ENCODE measurements around the gene GOLGA3.
"Not testable (repeated sequence)": the region's sequence is repeated elsewhere in the genome, so short reads cannot be mapped to it uniquely, and the experiment has no call there.

GOLGA3 gene

DNA sequence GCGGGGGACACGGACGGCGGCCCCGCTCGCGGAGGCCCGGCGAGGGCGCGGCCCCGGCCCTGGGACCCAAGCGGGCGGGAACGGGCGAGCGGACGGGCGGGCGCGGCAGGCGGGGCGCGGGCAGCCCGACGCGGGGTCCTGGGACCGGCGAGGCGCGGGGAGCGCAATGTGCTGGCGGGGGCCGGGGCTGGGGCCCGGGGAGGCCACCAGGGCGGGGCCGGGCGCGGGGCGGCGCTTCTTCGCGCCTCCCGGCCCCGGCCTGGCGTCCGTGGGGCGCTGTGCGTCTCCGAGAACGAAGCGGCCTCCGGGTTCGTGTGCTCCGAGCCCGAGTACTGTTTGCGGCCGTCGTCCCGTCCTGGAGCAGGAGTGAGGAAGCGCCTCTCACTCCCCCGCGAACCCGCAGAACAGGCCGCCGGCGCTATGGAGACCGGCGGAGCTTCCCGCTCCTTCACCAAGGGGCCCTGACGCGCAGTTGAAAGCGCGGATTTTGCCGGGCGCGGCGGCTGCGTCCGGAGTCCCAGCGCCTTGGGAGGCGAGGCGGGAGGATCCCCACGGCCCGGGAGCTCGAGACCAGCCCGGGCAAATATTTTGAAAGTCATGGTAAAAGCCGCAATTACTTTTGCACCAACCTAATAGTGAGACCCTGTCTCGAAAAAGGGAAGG, 66.6 kb downstream of the GOLGA3 start:
- DNase-seq (ENCODE audit: low spot score) = peak; percentile 97
- in situ Hi-C loops (cut with MboI; ENCODE audit: low sequenced_read_pairs, unreplicated experiment) = no loop called here
- TF ChIP-seq, protein P1, sequence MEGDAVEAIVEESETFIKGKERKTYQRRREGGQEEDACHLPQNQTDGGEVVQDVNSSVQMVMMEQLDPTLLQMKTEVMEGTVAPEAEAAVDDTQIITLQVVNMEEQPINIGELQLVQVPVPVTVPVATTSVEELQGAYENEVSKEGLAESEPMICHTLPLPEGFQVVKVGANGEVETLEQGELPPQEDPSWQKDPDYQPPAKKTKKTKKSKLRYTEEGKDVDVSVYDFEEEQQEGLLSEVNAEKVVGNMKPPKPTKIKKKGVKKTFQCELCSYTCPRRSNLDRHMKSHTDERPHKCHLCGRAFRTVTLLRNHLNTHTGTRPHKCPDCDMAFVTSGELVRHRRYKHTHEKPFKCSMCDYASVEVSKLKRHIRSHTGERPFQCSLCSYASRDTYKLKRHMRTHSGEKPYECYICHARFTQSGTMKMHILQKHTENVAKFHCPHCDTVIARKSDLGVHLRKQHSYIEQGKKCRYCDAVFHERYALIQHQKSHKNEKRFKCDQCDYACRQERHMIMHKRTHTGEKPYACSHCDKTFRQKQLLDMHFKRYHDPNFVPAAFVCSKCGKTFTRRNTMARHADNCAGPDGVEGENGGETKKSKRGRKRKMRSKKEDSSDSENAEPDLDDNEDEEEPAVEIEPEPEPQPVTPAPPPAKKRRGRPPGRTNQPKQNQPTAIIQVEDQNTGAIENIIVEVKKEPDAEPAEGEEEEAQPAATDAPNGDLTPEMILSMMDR (IDR thresholded peaks at IDR 0.05; ENCODE audit: borderline replicate concordance, control extremely low read depth, extremely low read depth, insufficient read depth, missing control alignments) = peak; percentile 44

GRCh38 chr12:132761032-132761920, 67.4 kb downstream of the GOLGA3 start, which contains the start of gene ANKLE2:
Gene ANKLE2, minus strand, starts transcription at chr12:132761832. Its CDS starts 34 bp downstream, at chr12:132761798.
- in situ Hi-C loops (cut with MboI; ENCODE audit: low sequenced_read_pairs, unreplicated experiment) = no loop called here
- peak; percentile 82 for DNase-seq (ENCODE audit: low spot score)
- TF ChIP-seq, protein P1 (IDR thresholded peaks at IDR 0.05; ENCODE audit: borderline replicate concordance, control extremely low read depth, extremely low read depth, insufficient read depth, missing control alignments) = no peak

DNA sequence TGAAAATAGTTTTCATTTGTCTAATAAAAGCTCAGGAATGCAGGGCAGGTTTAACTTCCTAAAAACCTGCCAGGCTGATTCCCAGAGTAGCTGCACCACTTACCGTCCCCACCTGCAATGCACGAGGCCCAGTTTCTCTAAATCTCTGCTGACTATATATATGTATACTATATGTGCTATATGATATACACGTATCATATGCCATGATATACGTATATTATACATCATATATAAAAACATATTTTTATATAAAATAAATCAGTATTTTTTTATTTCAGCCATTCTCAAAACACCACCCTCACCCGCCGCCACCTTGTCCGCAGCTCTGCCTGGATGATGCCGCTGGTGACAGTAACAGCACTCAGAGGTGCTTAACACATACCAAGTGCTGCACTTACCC, 69.3 kb downstream of the GOLGA3 start:
- no peak for DNase-seq (ENCODE audit: low spot score)
- in situ Hi-C loops (cut with MboI; ENCODE audit: low sequenced_read_pairs, unreplicated experiment) = no loop called here
- TF ChIP-seq, protein P1 (IDR thresholded peaks at IDR 0.05; ENCODE audit: borderline replicate concordance, control extremely low read depth, extremely low read depth, insufficient read depth, missing control alignments) = no peak

DNA sequence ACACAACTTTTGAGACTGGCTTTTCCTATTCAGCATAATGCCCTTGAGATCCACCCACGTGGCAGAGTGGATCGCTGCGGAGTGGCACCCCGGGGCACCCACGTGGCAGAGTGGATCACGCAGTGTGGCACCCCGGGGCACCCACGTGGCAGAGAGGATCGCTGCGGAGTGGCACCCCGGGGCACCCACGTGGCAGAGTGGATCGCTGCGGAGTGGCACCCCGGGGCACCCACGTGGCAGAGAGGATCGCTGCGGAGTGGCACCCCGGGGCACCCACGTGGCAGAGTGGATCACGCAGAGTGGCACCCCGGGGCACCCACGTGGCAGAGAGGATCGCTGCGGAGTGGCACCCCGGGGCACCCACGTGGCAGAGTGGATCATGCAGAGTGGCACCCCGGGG, 69.8 kb downstream of the GOLGA3 start:
- DNase-seq (ENCODE audit: low spot score); in situ Hi-C loops (cut with MboI; ENCODE audit: low sequenced_read_pairs, unreplicated experiment): not testable (repeated sequence)

GRCh38 chr12:132754160-132754932, 74.3 kb downstream of the GOLGA3 start:
- TF ChIP-seq, protein P1 (IDR thresholded peaks at IDR 0.05; ENCODE audit: borderline replicate concordance, control extremely low read depth, extremely low read depth, insufficient read depth, missing control alignments) = no peak
- no peak for DNase-seq (ENCODE audit: low spot score)
- in situ Hi-C loops (cut with MboI; ENCODE audit: low sequenced_read_pairs, unreplicated experiment) = no loop called here

GRCh38 chr12:132753670-132754069, 75.0 kb downstream of the GOLGA3 start:
- in situ Hi-C loops (cut with MboI; ENCODE audit: low sequenced_read_pairs, unreplicated experiment); DNase-seq (ENCODE audit: low spot score): not testable (repeated sequence)

DNA sequence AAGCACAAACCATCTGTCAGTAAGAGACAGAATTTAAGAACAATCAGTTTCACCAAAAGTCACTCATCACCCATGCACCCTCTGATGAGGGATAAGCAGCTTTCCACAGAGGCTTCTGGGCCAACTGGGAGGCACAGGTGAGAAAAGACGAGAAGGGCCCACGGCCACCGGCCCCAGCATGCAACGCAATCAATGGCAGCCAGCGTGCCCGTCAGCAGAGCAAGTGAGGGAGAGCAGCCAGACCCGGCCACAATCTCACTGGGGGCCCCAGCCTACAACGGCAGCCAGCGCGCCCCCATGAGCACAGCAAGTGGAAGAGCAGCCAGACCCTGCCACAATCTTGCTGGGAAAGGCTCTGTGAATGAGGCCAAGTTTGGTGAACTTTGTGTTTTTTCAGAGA, 80.3 kb downstream of the GOLGA3 start:
- in situ Hi-C loops (cut with MboI; ENCODE audit: low sequenced_read_pairs, unreplicated experiment) = no loop called here
- TF ChIP-seq, protein P1 (IDR thresholded peaks at IDR 0.05; ENCODE audit: borderline replicate concordance, control extremely low read depth, extremely low read depth, insufficient read depth, missing control alignments) = no peak
- DNase-seq (ENCODE audit: low spot score) = no peak

All from GM13976 (cell line).